ENCODE measurements around the gene CEP350.

DNA sequence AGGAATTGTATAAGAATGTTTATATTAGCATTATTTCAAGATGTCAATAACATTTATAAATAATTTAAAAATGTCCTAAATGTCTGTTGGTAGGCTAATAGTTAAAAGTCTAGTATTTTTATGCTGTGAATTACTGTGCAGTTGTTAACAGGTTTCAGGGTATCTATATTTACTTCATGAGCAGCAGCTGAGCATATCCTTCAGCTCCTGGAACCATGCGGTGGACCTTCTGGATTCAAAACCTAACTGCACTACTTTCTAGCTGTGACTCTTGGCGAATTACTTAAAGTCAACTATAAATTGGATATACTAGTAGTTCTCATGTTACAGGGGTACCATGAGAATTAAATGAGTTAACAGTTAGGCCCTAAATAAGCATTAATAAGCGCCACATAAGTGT lies 3.7 kb downstream of the CEP350 start:
- TF ChIP-seq POLR2A (IDR thresholded peaks at IDR 0.05; ENCODE audit: low read depth, low read length) (no peak), CEBPB (IDR thresholded peaks at IDR 0.05; ENCODE audit: borderline replicate concordance in 1 of 2, low read depth in 2 of 2, low read length in 2 of 2) (no peak), FOXM1 (IDR thresholded peaks at IDR 0.05; ENCODE audit: low read depth, low read length) (no peak), JUND (IDR thresholded peaks at IDR 0.05; ENCODE audit: low read depth, low read length) (no peak)

Measured in GM12878 (cell line).